ENCODE results near the gene CHRDL1.

- TF ChIP-seq CTCF (IDR thresholded peaks at IDR 0.05) (no peak), EZH2 (IDR thresholded peaks at IDR 0.05) (no peak), EZH2phosphoT487 (IDR thresholded peaks at IDR 0.05) (no peak)
Observed at GRCh38 chrX:110691446-110691845, 104.2 kb downstream of the CHRDL1 start.
